NT2/D1 (cell line): ENCODE data around the gene SRCAP.

Experiments used
- SUZ12 ChIP-seq: IDR thresholded peaks from 2 replicates; pipeline ENCODE4 v1.6.1; 2011; ENCODE audit not compliant: insufficient read length, insufficient read depth; ENCODE audit errors: extremely low read depth
- YY1 ChIP-seq: IDR thresholded peaks from 2 replicates; pipeline ENCODE4 v1.6.1; 2011; ENCODE audit not compliant: insufficient read length, insufficient read depth
- ZNF274 ChIP-seq: IDR thresholded peaks from 2 replicates; pipeline ENCODE4 v1.6.1; 2011; ENCODE audit warnings: mild to moderate bottlenecking, low read depth, low read length

GRCh38 chr16:30761928-30762902 is 63.2 kb downstream of the SRCAP start, which contains the start of the genes CFAP119 and RNF40:
- TF ChIP-seq ZNF274 (no peak), YY1 (peak; percentile 91), SUZ12 (no peak)
